ENCODE data around the gene RIPK1. TPM values are rescaled to one million over a fixed set of nuclear protein-coding genes. Genes with fewer than 3 reads are reported as not detected.

Gene RIPK1
- total and polyA plus RNA-seq, 2 of the 8 experiments (the other 6 are each of a cell fraction or from before 2014, with no cell fraction given), result 5.9 to 22.9 TPM

DNA sequence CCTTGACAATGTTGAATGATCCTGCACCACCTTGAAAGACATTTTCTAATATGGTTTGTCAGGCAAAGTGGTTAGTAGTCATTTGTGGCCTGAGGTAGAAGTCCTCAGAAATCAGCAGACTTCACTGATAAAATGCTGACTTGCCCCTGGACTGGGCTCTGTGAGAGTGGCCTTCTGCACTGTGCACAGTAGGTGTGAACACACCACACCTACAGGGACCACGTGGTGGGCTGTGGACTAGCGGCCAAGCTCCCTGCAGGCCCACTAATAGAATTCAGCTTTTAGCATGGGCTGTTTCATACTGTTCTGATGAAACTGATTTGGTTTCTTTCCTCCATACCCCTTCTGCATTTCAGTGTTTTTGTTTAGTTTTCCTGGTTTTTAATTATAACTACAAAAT, 57.5 kb downstream of the RIPK1 start (continued):
- no peak for TF ChIP-seq EGR1 (IDR thresholded peaks at IDR 0.05; ENCODE audit: borderline replicate concordance, low read depth, low read length)
- TF ChIP-seq RAD21 (IDR thresholded peaks at IDR 0.05 in 1 of 2, conservative IDR thresholded peaks at IDR 0.05 in 1 of 2; ENCODE audit: low read depth in 2 of 2, low read length in 2 of 2), result no peak
- no peak for TF ChIP-seq KDM1A (IDR thresholded peaks at IDR 0.05; ENCODE audit: borderline replicate concordance, low read length)
- no peak for TF ChIP-seq CEBPB (IDR thresholded peaks at IDR 0.05; ENCODE audit: low read depth, low read length)
